ENCODE data around the gene PDE10A.

GRCh38 chr6:165662749-165663376, at the start of gene PDE10A:
- no peak for TF ChIP-seq CTCF (IDR thresholded peaks at IDR 0.05; ENCODE audit: insufficient read depth, low read length, poor library complexity, severe bottlenecking)
- no peak for TF ChIP-seq EZH2phosphoT487 (conservative IDR thresholded peaks at IDR 0.05; ENCODE audit: low read length)
